ENCODE data around the gene MYCBPAP. TPM values are rescaled to one million over a fixed set of nuclear protein-coding genes. Genes with fewer than 3 reads are reported as not detected.

MYCBPAP gene
- total and polyA plus RNA-seq, 11 donors, result 0.29 to 2.4 (median 0.76) TPM; not detected in 1

GRCh38 chr17:50484386-50485155, 23.7 kb upstream of the MYCBPAP start:
- H3K27me3 ChIP-seq, result no peaks in the 10 kb centered on the region
- no peaks in the 10 kb centered on the region for H3K9me3 ChIP-seq
- 91 to 97% (median 94%) methylated on average over 9 to 11 of the region's 11 CpGs for WGBS, 4 donors
- intact Hi-C loops (cut with DNase I), result loop anchor here (5.0 to 10.0 kb wide), 11 partner anchors 48 to 358 kb away; partner anchors contain the start of genes EPN3 (in 1 of the 10) and SPATA20 (in 1 of the 10)
- no peak for TF ChIP-seq CTCF (IDR thresholded peaks at IDR 0.05)
- no peak for TF ChIP-seq POLR2A (IDR thresholded peaks at IDR 0.05)
- ATAC-seq (no peak), DNase-seq (peak in 1 of 5 donors; percentile 48)
- no peak overlapping the region for H3K27ac ChIP-seq
- H3K4me3 ChIP-seq, result no peak overlapping the region
- peaks cover 0 to 37% (median 22%) of the 10 kb centered on the region in 12 donors for H3K4me1 ChIP-seq
- H3K36me3 ChIP-seq, result peaks cover 0 to 67% (median 52%) of the 10 kb centered on the region in 9 donors

GRCh38 chr17:50487213-50488096, 20.8 kb upstream of the MYCBPAP start:
- intact Hi-C loops (cut with DNase I), result loop anchor here in 6 of 10 donors (5.0 to 10.0 kb wide), 6 partner anchors 45 to 207 kb away; partner anchors contain the start of gene EPN3 (in 1 of the 6)
- WGBS, 4 donors, result 84 to 92% (median 87%) methylated on average over 14 to 17 of the region's 17 CpGs
- Histone ChIP-seq H3K9me3 (no peaks in the 10 kb centered on the region), H3K27ac (no peak overlapping the region), H3K4me1 (peaks cover 0 to 11% (median 7%) of the 10 kb centered on the region in 12 donors), H3K27me3 (no peaks in the 10 kb centered on the region), H3K36me3 (peaks cover 0 to 50% (median 40%) of the 10 kb centered on the region in 9 donors), H3K4me3 (no peak overlapping the region)
- DNase-seq (peak in 1 of 5 donors; percentile 16), ATAC-seq (no peak)
- TF ChIP-seq POLR2A (IDR thresholded peaks at IDR 0.05) (no peak), CTCF (IDR thresholded peaks at IDR 0.05) (no peak)

GRCh38 chr17:50488880-50489279, 19.4 kb upstream of the MYCBPAP start:
- ATAC-seq, result no peak
- H3K27ac ChIP-seq, result no peak overlapping the region
- intact Hi-C loops (cut with DNase I), result loop anchor here in 6 of 10 donors (5.0 to 10.0 kb wide), 6 partner anchors 43 to 206 kb away; partner anchors contain the start of gene EPN3 (in 1 of the 6)
- H3K4me1 ChIP-seq, result no peaks in the 10 kb centered on the region
- WGBS, 4 donors, result 91 to 97% (median 93%) methylated on average over 2 of the region's 2 CpGs
- no peak for DNase-seq
- peaks cover 0 to 40% (median 33%) of the 10 kb centered on the region in 9 donors for H3K36me3 ChIP-seq
- H3K4me3 ChIP-seq, result no peak overlapping the region
- no peaks in the 10 kb centered on the region for H3K9me3 ChIP-seq
- H3K27me3 ChIP-seq, result no peaks in the 10 kb centered on the region
- no peak for TF ChIP-seq POLR2A (IDR thresholded peaks at IDR 0.05)
- TF ChIP-seq CTCF (IDR thresholded peaks at IDR 0.05), result no peak
